HFFc6 (cell line): ENCODE data around the gene WDR82. TPM values are rescaled to one million over a fixed set of nuclear protein-coding genes. Genes with fewer than 3 reads are reported as not detected.
"Not testable (repeated sequence)": the region's sequence is repeated elsewhere in the genome, so short reads cannot be mapped to it uniquely, and the experiment has no call there.

Experiments used
- DNase-seq: peaks from one replicate; pipeline ENCODE4 v3.0.0-alpha.2; 2018
- H3K27ac Mint-ChIP-seq: 2 replicates; pipeline ENCODE4 v1.8.0; 2020; ENCODE audit warnings: mild to moderate bottlenecking, mixed read lengths
- H3K27me3 Mint-ChIP-seq: 2 replicates; pipeline ENCODE4 v1.8.0; 2021; ENCODE audit warnings: mild to moderate bottlenecking, moderate library complexity, mixed read lengths; ENCODE audit not compliant: insufficient read depth
- H3K36me3 Mint-ChIP-seq: 2 replicates; pipeline ENCODE4 v1.8.0; 2021; ENCODE audit warnings: low read depth, mixed read lengths
- H3K4me1 Mint-ChIP-seq: 2 replicates; pipeline ENCODE4 v1.8.0; 2020; ENCODE audit warnings: low read depth, mixed read lengths
- H3K4me3 Mint-ChIP-seq: 2 replicates; pipeline ENCODE4 v1.8.0; 2020; ENCODE audit warnings: mild to moderate bottlenecking, moderate library complexity, mixed read lengths
- H3K9me3 Mint-ChIP-seq: 2 replicates; pipeline ENCODE4 v1.8.0; 2020; ENCODE audit warnings: mild to moderate bottlenecking, mixed read lengths
- total RNA-seq, 6 experiments: library from RNA; stranded (reverse); fragmentation: NEBNext Ultra II Directional; extraction: Animal tissue kit (Norgen Biotek cat#: 25700); gene quantifications; 2 replicates in 1 of 6; 3 replicates in 5 of 6; pipeline ENCODE4 v1.2.3, GENCODE V29; 2021
- TF ChIP-seq, protein P1 (sequence below): fragments of 200-600 bp; sonication (generic); IDR thresholded peaks from 2 replicates; pipeline ENCODE4 v1.5.0; 2021; ENCODE audit warnings: antibody characterized with exemption, mild to moderate bottlenecking

WDR82 gene
- total RNA-seq, 6 experiments from 2014 or later, result 55.2 to 62.0 (median 58.6) TPM

GRCh38 chr3:52272831-52273230, 5.6 kb downstream of the WDR82 start:
- Mint-ChIP-seq H3K27me3 (no peaks in the 10 kb centered on the region), H3K4me1 (peaks cover 58% of the 10 kb centered on the region), H3K27ac (peak overlapping the region; percentile 51; the same call in 1 of the 2 replicates), H3K4me3 (no peak overlapping the region), H3K36me3 (peaks cover 39% of the 10 kb centered on the region), H3K9me3 (no peaks in the 10 kb centered on the region)
- no peak for DNase-seq
- TF ChIP-seq, protein P1, sequence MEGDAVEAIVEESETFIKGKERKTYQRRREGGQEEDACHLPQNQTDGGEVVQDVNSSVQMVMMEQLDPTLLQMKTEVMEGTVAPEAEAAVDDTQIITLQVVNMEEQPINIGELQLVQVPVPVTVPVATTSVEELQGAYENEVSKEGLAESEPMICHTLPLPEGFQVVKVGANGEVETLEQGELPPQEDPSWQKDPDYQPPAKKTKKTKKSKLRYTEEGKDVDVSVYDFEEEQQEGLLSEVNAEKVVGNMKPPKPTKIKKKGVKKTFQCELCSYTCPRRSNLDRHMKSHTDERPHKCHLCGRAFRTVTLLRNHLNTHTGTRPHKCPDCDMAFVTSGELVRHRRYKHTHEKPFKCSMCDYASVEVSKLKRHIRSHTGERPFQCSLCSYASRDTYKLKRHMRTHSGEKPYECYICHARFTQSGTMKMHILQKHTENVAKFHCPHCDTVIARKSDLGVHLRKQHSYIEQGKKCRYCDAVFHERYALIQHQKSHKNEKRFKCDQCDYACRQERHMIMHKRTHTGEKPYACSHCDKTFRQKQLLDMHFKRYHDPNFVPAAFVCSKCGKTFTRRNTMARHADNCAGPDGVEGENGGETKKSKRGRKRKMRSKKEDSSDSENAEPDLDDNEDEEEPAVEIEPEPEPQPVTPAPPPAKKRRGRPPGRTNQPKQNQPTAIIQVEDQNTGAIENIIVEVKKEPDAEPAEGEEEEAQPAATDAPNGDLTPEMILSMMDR, result no peak

- H3K27ac Mint-ChIP-seq, result peak overlapping the region; percentile 16; the same call in 1 of the 2 replicates
- not testable (repeated sequence) for H3K9me3 Mint-ChIP-seq, H3K27me3 Mint-ChIP-seq, H3K4me3 Mint-ChIP-seq, DNase-seq
- H3K36me3 Mint-ChIP-seq, result peaks cover 38% of the 10 kb centered on the region
- peaks cover 65% of the 10 kb centered on the region for H3K4me1 Mint-ChIP-seq
Observed at GRCh38 chr3:52272172-52272571, 6.3 kb downstream of the WDR82 start.

DNA sequence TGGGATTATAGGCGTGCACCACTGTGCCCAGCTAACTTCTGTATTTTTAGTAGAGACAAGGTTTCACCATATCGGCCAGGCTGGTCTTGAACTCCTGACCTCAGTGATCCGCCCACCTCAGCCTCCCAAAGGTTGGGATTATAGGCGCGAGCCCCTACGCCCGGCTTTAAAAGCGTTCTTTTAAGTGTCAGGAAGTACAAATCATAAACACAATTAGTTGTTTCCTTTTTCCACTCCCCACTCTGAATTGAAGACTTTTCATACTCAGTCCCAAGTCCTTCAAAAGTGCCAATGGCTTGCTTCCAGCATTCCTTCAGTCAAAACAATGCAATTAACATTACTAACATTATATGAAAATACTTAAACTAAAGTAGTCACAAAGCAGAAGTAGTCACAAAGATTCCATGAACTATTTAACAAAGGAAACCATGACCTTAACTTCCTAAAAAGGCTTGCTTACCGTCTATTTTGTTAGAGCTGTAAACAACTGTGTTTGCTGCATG, 8.1 kb downstream of the WDR82 start:
- peaks cover 50% of the 10 kb centered on the region for H3K4me1 Mint-ChIP-seq
- no peak overlapping the region for H3K4me3 Mint-ChIP-seq
- no peaks in the 10 kb centered on the region; the same call in 1 of the 2 replicates for H3K27me3 Mint-ChIP-seq
- H3K36me3 Mint-ChIP-seq, result peaks cover 42% of the 10 kb centered on the region
- TF ChIP-seq, protein P1, result no peak
- no peaks in the 10 kb centered on the region for H3K9me3 Mint-ChIP-seq
- H3K27ac Mint-ChIP-seq, result peak overlapping the region; percentile 22
- no peak for DNase-seq

DNA sequence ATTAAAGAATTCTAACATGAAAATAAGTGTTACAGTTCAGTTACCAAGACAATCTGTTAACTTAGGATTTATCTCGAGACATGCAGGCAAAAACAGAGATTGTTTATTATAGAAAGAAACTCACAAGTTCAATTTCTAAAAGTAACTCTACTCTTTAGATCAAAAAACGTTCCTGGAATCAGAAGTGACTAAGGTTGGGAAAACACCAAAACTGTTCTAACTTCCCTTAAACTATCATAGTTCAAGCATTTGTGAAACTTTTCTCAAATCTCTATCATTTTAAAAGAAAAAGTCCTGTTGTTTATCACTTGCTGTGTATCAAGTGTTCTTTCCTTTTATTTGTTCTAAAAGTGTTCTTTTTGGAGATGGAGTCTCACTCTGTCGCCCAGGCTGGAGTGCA, 8.7 kb downstream of the WDR82 start:
- Mint-ChIP-seq H3K4me3 (no peak overlapping the region), H3K27ac (no peak overlapping the region), H3K4me1 (peaks cover 46% of the 10 kb centered on the region), H3K9me3 (no peaks in the 10 kb centered on the region), H3K36me3 (peaks cover 42% of the 10 kb centered on the region), H3K27me3 (peaks cover 1% of the 10 kb centered on the region; the same call in 1 of the 2 replicates)
- DNase-seq, result no peak
- TF ChIP-seq, protein P1, result no peak

DNA sequence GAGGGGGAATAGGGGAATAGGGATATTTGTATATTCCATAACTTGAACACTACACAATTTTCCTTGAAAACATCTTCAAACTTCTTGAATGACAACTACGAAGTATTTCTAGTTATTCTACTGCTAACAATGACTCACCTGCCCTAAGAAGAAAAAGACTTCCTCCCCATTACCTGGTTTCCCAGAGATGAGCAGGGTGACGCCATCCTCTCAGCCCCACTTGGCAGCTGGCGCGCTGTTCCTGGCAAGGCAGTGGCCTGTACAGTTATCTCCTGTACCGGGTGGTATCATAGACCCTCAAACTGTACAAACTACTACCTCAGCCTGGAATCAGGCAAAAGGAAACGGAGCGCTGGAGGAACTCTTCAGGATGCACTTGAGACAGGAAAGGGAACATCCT, 10.4 kb downstream of the WDR82 start:
- peaks cover 1% of the 10 kb centered on the region; the same call in 1 of the 2 replicates for H3K27me3 Mint-ChIP-seq
- TF ChIP-seq, protein P1, result no peak
- DNase-seq, result no peak
- H3K4me3 Mint-ChIP-seq, result no peak overlapping the region
- H3K36me3 Mint-ChIP-seq, result peaks cover 45% of the 10 kb centered on the region
- peak overlapping the region; percentile 2; the same call in 1 of the 2 replicates for H3K27ac Mint-ChIP-seq
- no peaks in the 10 kb centered on the region for H3K9me3 Mint-ChIP-seq
- peaks cover 32% of the 10 kb centered on the region for H3K4me1 Mint-ChIP-seq

- H3K27ac Mint-ChIP-seq, result no peak overlapping the region
- TF ChIP-seq, protein P1, result peak; percentile 30; the same call in 1 of the 2 replicates
- H3K4me1 Mint-ChIP-seq, result peaks cover 10% of the 10 kb centered on the region
- H3K36me3 Mint-ChIP-seq, result peaks cover 52% of the 10 kb centered on the region
- no peaks in the 10 kb centered on the region for H3K9me3 Mint-ChIP-seq
- H3K27me3 Mint-ChIP-seq, result peaks cover 1% of the 10 kb centered on the region; the same call in 1 of the 2 replicates
- no peak overlapping the region for H3K4me3 Mint-ChIP-seq
- no peak for DNase-seq
Observed at GRCh38 chr3:52265387-52265786, 13.1 kb downstream of the WDR82 start.
